ENCODE data around the gene BCAS3. TPM values are rescaled to one million over a fixed set of nuclear protein-coding genes. Genes with fewer than 3 reads are reported as not detected.
A peak's percentile ranks its signal among the peaks of the same experiment; 100 is the strongest.

BCAS3 gene
- 10 to 100 TPM in 5 of 6 experiments, 1 to 10 TPM in 1; 9.2 to 22.1 (median 14.2) TPM for total RNA-seq
- long read RNA-seq, full-length matches to known transcripts, result 1 of 1 reads
- long read RNA-seq, partial matches to known transcripts, result 0 of 1 reads
- long read RNA-seq, other reads (novel, unspliced or antisense), result 0 of 1 reads

DNA sequence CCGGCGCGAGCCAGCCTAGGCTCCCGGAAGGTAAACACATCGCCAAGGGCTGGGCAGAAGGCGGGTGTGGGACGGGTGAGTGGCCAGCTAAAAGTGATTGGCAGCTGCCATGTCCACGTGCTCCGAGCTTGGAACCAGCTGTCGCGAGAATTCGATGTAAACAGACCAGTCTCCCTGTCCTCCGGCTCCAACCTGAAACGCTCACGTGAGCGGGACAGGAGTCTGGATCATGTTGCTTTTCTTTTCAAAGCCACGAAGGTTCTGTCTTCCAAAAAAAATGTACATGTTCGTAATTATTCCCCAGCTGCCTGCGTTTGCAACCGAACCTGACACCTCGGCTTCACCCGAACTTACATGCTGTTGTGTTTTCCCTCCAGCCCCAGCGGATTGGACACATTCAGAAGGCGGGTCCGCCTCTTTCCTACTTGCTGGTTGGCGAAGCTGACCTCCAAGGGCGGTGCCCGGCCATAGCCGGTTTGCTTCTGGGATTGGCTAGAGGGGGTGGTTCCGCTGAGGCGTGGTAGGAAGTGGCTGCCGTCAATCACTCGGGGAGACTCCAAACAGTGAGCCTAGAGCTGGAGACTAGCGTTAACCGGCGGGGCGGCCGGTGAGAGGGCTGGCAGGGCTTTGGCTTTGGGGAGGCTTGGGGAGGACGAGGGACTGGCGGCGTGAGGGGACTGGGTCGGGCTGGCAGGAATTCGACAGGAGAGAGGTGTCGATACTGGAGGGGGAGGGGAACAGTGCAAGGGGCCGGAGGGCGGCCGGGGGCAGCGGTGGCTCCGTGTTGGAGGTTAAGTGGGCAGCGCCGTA lies at the start of gene BCAS3:
Gene BCAS3 (plus strand): TSS at position 544 of the 810 bp plus-strand sequence.
- Histone ChIP-seq H3K4me1 (peaks cover 0 to 3% (median 0%) of the 10 kb centered on the region in 4 donors), H3K4me3 (peak within 1 kb of the TSS; percentile 74 to 89 (median 89)), H3K27me3 (no peaks in the 10 kb centered on the region), H3K27ac (peak within 1 kb of the TSS; percentile 40 to 82 (median 81)), H3K36me3 (peaks cover 0 to 5% (median 0%) of the 10 kb centered on the region in 4 donors), H3K9me3 (no peaks in the 10 kb centered on the region)
- TF ChIP-seq POLR2A (IDR thresholded peaks at IDR 0.05) (peak; percentile 85), CTCF (IDR thresholded peaks at IDR 0.05) (no peak)
- WGBS (ENCODE audit: insufficient coverage, low coverage, low lambda C conversion rate, missing lambda C conversion rate), result 0% methylated on average over 32 of the region's 51 CpGs
- ATAC-seq (peak; percentile 95 to 98 (median 96)), DNase-seq (peak; percentile 97 to 99 (median 99))
- intact Hi-C loops (cut with DNase I), result no loop called here

DNA sequence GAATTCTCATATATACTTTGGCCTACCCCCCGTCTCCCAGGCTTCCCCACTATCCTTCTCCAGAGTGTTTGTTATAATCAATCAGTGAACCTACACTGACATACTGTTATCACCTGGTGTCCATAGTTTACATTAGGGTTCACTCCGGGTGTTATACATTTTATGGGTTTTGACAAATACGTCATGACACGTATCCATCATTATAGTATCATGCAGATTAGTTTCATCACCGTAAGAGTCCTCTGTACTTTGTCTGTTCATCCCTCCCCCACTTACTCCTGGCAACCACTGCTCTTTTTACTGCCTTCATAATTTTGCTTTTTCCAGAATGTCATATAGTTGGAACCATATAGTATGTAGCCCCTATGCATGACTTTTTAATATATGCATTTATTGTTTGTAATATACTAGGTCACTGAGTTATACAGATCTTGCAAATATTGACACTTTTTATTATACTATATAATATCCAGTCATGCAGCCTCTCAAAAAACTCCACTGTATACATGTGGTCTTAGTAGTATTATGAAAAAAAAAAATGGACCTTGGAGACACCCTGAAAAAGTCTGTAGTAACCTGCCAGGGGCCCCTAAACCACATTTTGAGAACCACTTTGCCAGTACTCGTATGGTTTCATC lies 49.3 kb upstream of the BCAS3 start:
- ATAC-seq (no peak), DNase-seq (no peak)
- no peaks in the 10 kb centered on the region for H3K36me3 ChIP-seq
- H3K4me1 ChIP-seq, result no peaks in the 10 kb centered on the region
- H3K27ac ChIP-seq, result no peak overlapping the region
- no peak overlapping the region for H3K4me3 ChIP-seq
- no peaks in the 10 kb centered on the region for H3K9me3 ChIP-seq
- no peaks in the 10 kb centered on the region for H3K27me3 ChIP-seq
- WGBS (ENCODE audit: insufficient coverage, low coverage, low lambda C conversion rate, missing lambda C conversion rate), result 86% methylated on average over 6 of the region's 6 CpGs
- TF ChIP-seq POLR2A (IDR thresholded peaks at IDR 0.05) (no peak), CTCF (IDR thresholded peaks at IDR 0.05) (no peak)
- intact Hi-C loops (cut with DNase I), result no loop called here

- DNase-seq (no peak), ATAC-seq (no peak)
- Histone ChIP-seq H3K4me3 (no peak overlapping the region), H3K27ac (no peak overlapping the region), H3K4me1 (no peaks in the 10 kb centered on the region), H3K27me3 (no peaks in the 10 kb centered on the region), H3K9me3 (no peaks in the 10 kb centered on the region), H3K36me3 (peaks cover 0 to 3% (median 0%) of the 10 kb centered on the region in 4 donors)
- WGBS (ENCODE audit: insufficient coverage, low coverage, low lambda C conversion rate, missing lambda C conversion rate), result 100% methylated on average over 1 of the region's 2 CpGs
- TF ChIP-seq CTCF (IDR thresholded peaks at IDR 0.05) (no peak), POLR2A (IDR thresholded peaks at IDR 0.05) (no peak)
- intact Hi-C loops (cut with DNase I), result no loop called here
Observed at GRCh38 chr17:60629120-60629519, 48.5 kb upstream of the BCAS3 start.

- DNase-seq, result peak in 1 of 3 donors; percentile 36
- Histone ChIP-seq H3K4me1 (no peaks in the 10 kb centered on the region), H3K27me3 (no peaks in the 10 kb centered on the region), H3K27ac (peak overlapping the region in 1 of 3 donors; percentile 31), H3K4me3 (no peak overlapping the region), H3K36me3 (peaks cover 0 to 9% (median 0%) of the 10 kb centered on the region in 4 donors), H3K9me3 (no peaks in the 10 kb centered on the region)
- no peak for TF ChIP-seq POLR2A (IDR thresholded peaks at IDR 0.05)
- TF ChIP-seq CTCF (IDR thresholded peaks at IDR 0.05), result no peak
- ATAC-seq, result peak; percentile 37 to 61 (median 54)
- intact Hi-C loops (cut with DNase I), result no loop called here
- WGBS (ENCODE audit: insufficient coverage, low coverage, low lambda C conversion rate, missing lambda C conversion rate), result 52% methylated on average over 5 of the region's 5 CpGs
Observed at GRCh38 chr17:60630352-60630751, 47.3 kb upstream of the BCAS3 start.
